Chondrocyte (in vitro differentiated cells): ENCODE data around the gene TMEM108. TPM values are rescaled to one million over a fixed set of nuclear protein-coding genes. Genes with fewer than 3 reads are reported as not detected.

ENCODE experiments used
- DNase-seq: peaks from one replicate; pipeline ENCODE4 v3.0.0; 2021; ENCODE audit warnings: mixed read lengths, low spot score
- H3K27ac Mint-ChIP-seq: one replicate; pipeline ENCODE4 v1.8.0; 2021; ENCODE audit warnings: mild to moderate bottlenecking, moderate library complexity, mixed read lengths; ENCODE audit not compliant: unreplicated experiment
- H3K27me3 Mint-ChIP-seq: 2 replicates; pipeline ENCODE4 v1.8.0; 2021; ENCODE audit warnings: low read depth, mixed read lengths
- H3K36me3 Mint-ChIP-seq: 2 replicates; pipeline ENCODE4 v1.8.0; 2021; ENCODE audit warnings: low read depth, mixed read lengths
- H3K4me1 Mint-ChIP-seq: 2 replicates; pipeline ENCODE4 v1.8.0; 2021; ENCODE audit warnings: low read depth, mild to moderate bottlenecking, mixed read lengths
- H3K4me3 Mint-ChIP-seq: one replicate; pipeline ENCODE4 v1.8.0; 2021; ENCODE audit warnings: mild to moderate bottlenecking, moderate library complexity, mixed read lengths; ENCODE audit not compliant: unreplicated experiment
- H3K9me3 Mint-ChIP-seq: 2 replicates; pipeline ENCODE4 v1.8.0; 2021; ENCODE audit warnings: low read depth, mixed read lengths
- total RNA-seq: library from RNA; stranded (reverse); gene quantifications from 3 replicates; pipeline ENCODE4 v1.2.1, GENCODE V29; 2021
- TF ChIP-seq, protein P1 (sequence below): fragments of 200-600 bp; sonication (generic); IDR thresholded peaks from 2 replicates; pipeline ENCODE4 v1.5.0; 2021; ENCODE audit warnings: antibody characterized with exemption, mild to moderate bottlenecking, moderate library complexity

The TMEM108 gene
- total RNA-seq, 1 donor from 2014 or later: 5.6 TPM

DNA sequence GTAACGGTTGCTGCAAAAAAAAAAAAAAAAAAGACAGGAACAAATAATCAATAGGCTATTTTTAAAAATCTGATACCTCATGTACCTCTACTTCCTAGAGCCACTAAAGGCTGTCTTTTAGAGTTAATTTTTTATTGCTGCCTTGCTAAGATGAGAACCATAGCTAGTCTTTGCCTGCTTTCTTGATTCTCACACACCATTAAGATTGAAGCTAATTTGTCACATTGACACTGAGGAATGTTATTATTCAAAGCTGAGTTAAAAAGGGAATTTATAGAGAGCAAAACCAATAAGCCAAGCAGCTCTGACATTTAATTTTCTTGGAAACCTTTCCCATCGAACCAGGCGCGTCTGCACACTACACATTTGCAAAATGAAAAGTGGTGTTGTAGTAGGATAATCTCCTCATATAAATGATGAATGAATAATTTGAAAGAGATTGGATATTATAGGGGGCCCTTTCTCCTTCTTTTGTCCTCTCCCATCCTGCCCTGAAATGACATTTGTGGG lies 149.7 kb downstream of the TMEM108 start:
- no peak for DNase-seq
- Mint-ChIP-seq H3K27ac (no peak overlapping the region), H3K36me3 (no peaks in the 10 kb centered on the region), H3K4me3 (no peak overlapping the region), H3K4me1 (peaks cover 3% of the 10 kb centered on the region), H3K27me3 (peaks cover 4% of the 10 kb centered on the region), H3K9me3 (no peaks in the 10 kb centered on the region)
- TF ChIP-seq, protein P1, sequence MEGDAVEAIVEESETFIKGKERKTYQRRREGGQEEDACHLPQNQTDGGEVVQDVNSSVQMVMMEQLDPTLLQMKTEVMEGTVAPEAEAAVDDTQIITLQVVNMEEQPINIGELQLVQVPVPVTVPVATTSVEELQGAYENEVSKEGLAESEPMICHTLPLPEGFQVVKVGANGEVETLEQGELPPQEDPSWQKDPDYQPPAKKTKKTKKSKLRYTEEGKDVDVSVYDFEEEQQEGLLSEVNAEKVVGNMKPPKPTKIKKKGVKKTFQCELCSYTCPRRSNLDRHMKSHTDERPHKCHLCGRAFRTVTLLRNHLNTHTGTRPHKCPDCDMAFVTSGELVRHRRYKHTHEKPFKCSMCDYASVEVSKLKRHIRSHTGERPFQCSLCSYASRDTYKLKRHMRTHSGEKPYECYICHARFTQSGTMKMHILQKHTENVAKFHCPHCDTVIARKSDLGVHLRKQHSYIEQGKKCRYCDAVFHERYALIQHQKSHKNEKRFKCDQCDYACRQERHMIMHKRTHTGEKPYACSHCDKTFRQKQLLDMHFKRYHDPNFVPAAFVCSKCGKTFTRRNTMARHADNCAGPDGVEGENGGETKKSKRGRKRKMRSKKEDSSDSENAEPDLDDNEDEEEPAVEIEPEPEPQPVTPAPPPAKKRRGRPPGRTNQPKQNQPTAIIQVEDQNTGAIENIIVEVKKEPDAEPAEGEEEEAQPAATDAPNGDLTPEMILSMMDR: no peak

DNA sequence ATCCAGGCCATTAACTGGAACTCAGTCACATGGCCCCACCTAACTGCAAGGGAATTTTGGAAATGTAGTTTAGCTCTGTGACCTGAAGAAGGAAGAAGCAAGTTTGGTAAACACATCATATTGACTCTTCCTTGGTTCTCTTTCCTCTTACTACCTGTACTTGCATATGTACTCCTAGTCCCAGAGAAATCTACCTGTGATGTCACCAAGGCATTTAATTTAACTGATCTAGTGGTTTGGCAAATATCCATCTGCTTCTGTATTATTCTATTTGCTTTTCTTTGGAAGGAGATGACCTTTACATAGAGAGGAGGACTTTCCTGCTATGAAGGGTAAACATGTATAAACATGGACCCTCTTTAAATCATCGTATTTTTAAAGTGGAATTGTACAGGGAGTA lies 150.8 kb downstream of the TMEM108 start:
- TF ChIP-seq, protein P1: no peak
- DNase-seq: no peak
- Mint-ChIP-seq H3K4me3 (no peak overlapping the region), H3K4me1 (peaks cover 3% of the 10 kb centered on the region), H3K36me3 (no peaks in the 10 kb centered on the region), H3K27ac (no peak overlapping the region), H3K9me3 (no peaks in the 10 kb centered on the region), H3K27me3 (no peaks in the 10 kb centered on the region)

DNA sequence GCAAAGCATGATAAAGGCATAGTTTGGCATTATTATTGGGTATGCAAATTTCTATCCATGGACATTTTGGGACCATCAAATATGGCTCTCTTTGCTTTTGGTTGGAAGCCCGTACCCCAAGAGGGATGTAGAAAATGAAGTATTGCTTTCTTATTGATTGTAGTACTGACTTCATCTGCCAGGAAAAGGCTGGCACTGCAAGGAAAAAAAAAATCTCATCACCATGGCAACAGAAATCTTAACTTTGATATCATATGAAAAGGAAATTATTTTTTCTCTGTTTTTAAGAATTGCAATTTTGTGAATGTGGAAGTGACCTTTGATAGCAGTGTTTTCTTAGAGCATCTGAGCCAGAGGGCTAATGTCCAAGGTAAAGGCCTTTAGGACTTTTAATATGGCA lies 151.7 kb downstream of the TMEM108 start:
- no peak for DNase-seq
- Mint-ChIP-seq H3K27me3 (no peaks in the 10 kb centered on the region), H3K4me1 (peaks cover 3% of the 10 kb centered on the region), H3K36me3 (no peaks in the 10 kb centered on the region), H3K27ac (no peak overlapping the region), H3K9me3 (no peaks in the 10 kb centered on the region), H3K4me3 (no peak overlapping the region)
- TF ChIP-seq, protein P1: no peak

DNA sequence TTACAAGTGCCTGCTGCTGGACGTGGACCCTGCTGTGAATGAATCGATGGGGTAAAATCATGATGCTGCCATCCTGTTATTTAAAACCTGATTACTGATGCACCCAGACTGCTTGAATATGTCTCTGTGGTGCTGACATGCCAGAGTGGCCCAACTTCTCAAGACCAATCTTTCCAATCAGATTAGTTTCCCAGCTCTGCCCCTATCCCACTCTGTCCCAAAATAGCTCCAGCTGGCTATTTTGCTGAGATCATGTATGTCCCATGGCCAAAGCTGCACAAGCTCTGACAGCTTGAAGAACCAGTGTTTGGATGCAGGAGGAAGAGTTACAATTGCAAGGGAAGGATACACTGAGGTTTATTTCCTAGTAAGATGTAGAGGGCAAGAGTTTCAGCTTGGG lies 153.6 kb downstream of the TMEM108 start:
- Mint-ChIP-seq H3K4me3 (no peak overlapping the region), H3K9me3 (no peaks in the 10 kb centered on the region), H3K4me1 (peaks cover 3% of the 10 kb centered on the region), H3K27ac (no peak overlapping the region), H3K36me3 (no peaks in the 10 kb centered on the region), H3K27me3 (no peaks in the 10 kb centered on the region)
- TF ChIP-seq, protein P1: no peak
- DNase-seq: no peak

DNA sequence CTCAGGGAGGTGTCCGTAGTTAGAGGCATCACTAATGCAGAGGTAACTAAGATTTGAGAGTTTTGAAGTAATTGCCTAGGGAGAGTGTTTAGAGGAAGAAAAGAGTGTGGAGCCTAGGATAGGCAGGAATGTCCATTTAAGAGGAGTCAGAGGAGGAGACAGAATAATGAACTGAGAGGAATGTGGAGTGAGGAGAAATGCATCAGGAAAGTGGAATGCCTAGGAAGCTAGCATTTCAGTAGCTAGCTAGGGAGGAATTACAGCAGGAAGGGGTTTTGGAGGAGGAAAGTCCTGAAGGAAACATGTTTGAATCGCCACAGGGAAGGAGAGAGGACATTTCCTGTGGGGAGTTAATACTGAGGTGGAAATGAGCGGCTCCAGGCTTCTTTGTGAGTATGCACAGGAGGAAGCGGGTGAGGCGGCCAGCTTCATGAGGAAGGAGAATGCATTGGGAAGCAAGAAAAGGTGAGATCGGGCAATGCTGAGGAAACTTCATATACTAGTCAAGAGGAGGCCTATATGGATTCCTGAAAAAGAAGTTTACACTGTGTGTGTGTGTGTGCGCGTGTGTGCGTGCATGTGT lies 154.3 kb downstream of the TMEM108 start:
- H3K4me1 Mint-ChIP-seq: peaks cover 3% of the 10 kb centered on the region
- no peak overlapping the region for H3K4me3 Mint-ChIP-seq
- no peaks in the 10 kb centered on the region for H3K9me3 Mint-ChIP-seq

More for the DNA sequence above, 154.3 kb downstream of the TMEM108 start:
- H3K27me3 Mint-ChIP-seq: no peaks in the 10 kb centered on the region
- no peak overlapping the region for H3K27ac Mint-ChIP-seq
- no peak for DNase-seq
- TF ChIP-seq, protein P1: no peak
- no peaks in the 10 kb centered on the region for H3K36me3 Mint-ChIP-seq
